ENCODE measurements around the gene IRF7.

DNA sequence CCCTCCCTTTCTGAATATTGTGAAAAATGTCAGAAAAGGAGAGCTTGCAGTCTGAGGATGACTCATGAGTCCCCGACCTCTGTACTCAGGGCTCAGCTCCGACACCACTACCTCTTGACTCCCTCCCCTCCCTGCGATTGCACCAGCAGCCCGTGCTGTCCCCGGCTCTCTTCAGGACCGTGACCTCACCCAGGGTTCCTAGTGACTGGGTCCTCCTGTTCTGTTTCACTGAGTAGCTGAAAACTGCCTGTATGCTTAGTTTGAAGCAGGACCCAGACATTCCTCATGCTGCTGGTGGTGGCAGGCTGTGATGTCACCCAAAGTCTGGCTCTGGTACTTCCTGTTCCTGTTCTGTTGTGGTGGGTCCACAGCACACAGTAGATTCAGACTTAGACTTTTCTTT, 27.8 kb downstream of the IRF7 start:
- TF ChIP-seq, protein P1, sequence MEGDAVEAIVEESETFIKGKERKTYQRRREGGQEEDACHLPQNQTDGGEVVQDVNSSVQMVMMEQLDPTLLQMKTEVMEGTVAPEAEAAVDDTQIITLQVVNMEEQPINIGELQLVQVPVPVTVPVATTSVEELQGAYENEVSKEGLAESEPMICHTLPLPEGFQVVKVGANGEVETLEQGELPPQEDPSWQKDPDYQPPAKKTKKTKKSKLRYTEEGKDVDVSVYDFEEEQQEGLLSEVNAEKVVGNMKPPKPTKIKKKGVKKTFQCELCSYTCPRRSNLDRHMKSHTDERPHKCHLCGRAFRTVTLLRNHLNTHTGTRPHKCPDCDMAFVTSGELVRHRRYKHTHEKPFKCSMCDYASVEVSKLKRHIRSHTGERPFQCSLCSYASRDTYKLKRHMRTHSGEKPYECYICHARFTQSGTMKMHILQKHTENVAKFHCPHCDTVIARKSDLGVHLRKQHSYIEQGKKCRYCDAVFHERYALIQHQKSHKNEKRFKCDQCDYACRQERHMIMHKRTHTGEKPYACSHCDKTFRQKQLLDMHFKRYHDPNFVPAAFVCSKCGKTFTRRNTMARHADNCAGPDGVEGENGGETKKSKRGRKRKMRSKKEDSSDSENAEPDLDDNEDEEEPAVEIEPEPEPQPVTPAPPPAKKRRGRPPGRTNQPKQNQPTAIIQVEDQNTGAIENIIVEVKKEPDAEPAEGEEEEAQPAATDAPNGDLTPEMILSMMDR (IDR thresholded peaks at IDR 0.05) = no peak
- no peak for TF ChIP-seq POLR2A (IDR thresholded peaks at IDR 0.05)
